Panc1 (cell line): ENCODE measurements around the gene PRR19. TPM values are rescaled to one million over a fixed set of nuclear protein-coding genes. Genes with fewer than 3 reads are reported as not detected.

Experiments
- ATAC-seq: fragments of 200-7000 bp; cut with Tn5 transposase; 2 replicates; pipeline ENCODE4 v1.9.1; 2020; ENCODE audit warnings: mild to moderate bottlenecking, moderate library complexity
- BruUV-seq: library from RNA; stranded (reverse); fragments of 400-500 nt; replicated peaks from 2 replicates; lab custom pipeline; 2021; lab: Mats Ljungman, UMichigan
- CTCF ChIA-PET: fragments of 300-600 bp; sonication (Branson Sonifier 250); formaldehyde crosslinking; loops from one replicate; lab custom pipeline; 2022; ENCODE audit warnings: antibody characterized with exemption; lab: Charles Lee
- POLR2A ChIA-PET: fragments of 300-600 bp; sonication (Branson Sonifier 250); formaldehyde crosslinking; loops from one replicate; lab custom pipeline; 2022; ENCODE audit warnings: antibody characterized with exemption; lab: Charles Lee
- DNase-seq: peaks from one replicate; pipeline ENCODE4 v3.0.0-alpha.2; 2010; ENCODE audit warnings: low read depth, low spot score
- H3K27ac ChIP-seq: 2 replicates; pipeline ENCODE4 v1.5.1; 2011; ENCODE audit warnings: mild to moderate bottlenecking, low read length, inconsistent platforms
- H3K27me3 ChIP-seq: fragments of 200-500 bp; sonication (Bioruptor generic); 2 replicates; pipeline ENCODE4 v1.6.0; 2014; ENCODE audit warnings: low read length, inconsistent platforms; ENCODE audit not compliant: control insufficient read depth, insufficient read depth
- H3K36me3 ChIP-seq: fragments of 200-500 bp; sonication (Bioruptor generic); 2 replicates; pipeline ENCODE4 v1.5.1; 2014; ENCODE audit warnings: inconsistent platforms, mild to moderate bottlenecking, low read length, moderate library complexity; ENCODE audit not compliant: control insufficient read depth, insufficient read depth
- H3K4me1 ChIP-seq: 2 replicates; pipeline ENCODE4 v1.5.1; 2011; ENCODE audit warnings: inconsistent platforms, mild to moderate bottlenecking, low read length, moderate library complexity; ENCODE audit not compliant: control insufficient read depth, insufficient read depth
- H3K4me3 ChIP-seq, 2 experiments: 2 replicates each; pipeline ENCODE4 v1.5.1; 2011 to 2012; ENCODE audit warnings: low read depth in 2 of 2, low read length in 2 of 2, mild to moderate bottlenecking in 2 of 2, inconsistent platforms in 1 of 2, moderate library complexity in 1 of 2
- H3K9me3 ChIP-seq: fragments of 200-500 bp; sonication (Bioruptor generic); 2 replicates; pipeline ENCODE4 v1.5.1; 2014; ENCODE audit warnings: low read depth, mild to moderate bottlenecking, inconsistent platforms, low read length, moderate library complexity; ENCODE audit not compliant: control insufficient read depth, insufficient read depth
- CTCF ChIP-seq: fragments of 450-650 bp; IDR thresholded peaks from 2 replicates; pipeline ENCODE4 v1.5.1; 2017; ENCODE audit warnings: mild to moderate bottlenecking
- POLR2AphosphoS5 ChIP-seq: IDR thresholded peaks from 2 replicates; pipeline ENCODE4 v1.6.1; 2012; ENCODE audit warnings: mild to moderate bottlenecking, low read depth, low read length, moderate library complexity
- REST ChIP-seq, 2 experiments: IDR thresholded peaks; 2 replicates each; pipeline ENCODE4 v1.6.1; 2011 to 2012; ENCODE audit warnings: low read depth in 2 of 2, control low read depth in 1 of 2, low read length in 1 of 2, mild to moderate bottlenecking in 1 of 2, moderate library complexity in 1 of 2; ENCODE audit not compliant: insufficient read depth in 1 of 2
- SIN3A ChIP-seq: IDR thresholded peaks from 2 replicates; pipeline ENCODE4 v1.6.1; 2012; ENCODE audit warnings: low read depth, mild to moderate bottlenecking, low read length, moderate library complexity, borderline replicate concordance; ENCODE audit not compliant: insufficient read depth
- TCF7L2 ChIP-seq: IDR thresholded peaks from 2 replicates; pipeline ENCODE4 v1.6.1; 2011; ENCODE audit warnings: mild to moderate bottlenecking, low read depth, low read length, inconsistent platforms
- in situ Hi-C: cut with HindIII; loops from 2 replicates; pipeline ENCODE4 v1.10.0; 2016; ENCODE audit warnings: low sequenced_read_pairs, low pct_unique_long_range_greater_than_20kb
- intact Hi-C: fragments of 100-400 bp; cut with micrococcal nuclease; formaldehyde crosslinking; loops from one replicate; pipeline ENCODE4 v1.10.0; 2022; ENCODE audit not compliant: unreplicated experiment
- total RNA-seq: library from RNA; stranded (reverse); gene quantifications from one replicate; pipeline ENCODE4 v1.2.1, GENCODE V29; 2021; ENCODE audit not compliant: unreplicated experiment

PRR19 gene
- total RNA-seq, 1 experiment from 2014 or later, result 2.1 TPM

GRCh38 chr19:42277821-42278451, 24.0 kb upstream of the PRR19 start:
- no peaks in the 10 kb centered on the region for H3K9me3 ChIP-seq
- TF ChIP-seq REST (IDR thresholded peaks at IDR 0.05; ENCODE audit: insufficient read depth in 1 of 2, low read depth in 2 of 2, low read length in 1 of 2) (no peak), SIN3A (no peak), TCF7L2 (no peak), CTCF (no peak), POLR2AphosphoS5 (no peak)
- intact Hi-C loops, result no loop called here
- H3K27ac ChIP-seq, result 0 out of 2 replicates have a peak overlapping the region, but pooled peaks have one; percentile 39
- in situ Hi-C loops, result no loop called here
- no peak for ATAC-seq
- BruUV-seq, result no TSS peak
- no peak overlapping the region for H3K4me3 ChIP-seq
- CTCF ChIA-PET, result no interaction called here
- no peak for DNase-seq
- no peaks in the 10 kb centered on the region for H3K36me3 ChIP-seq
- H3K4me1 ChIP-seq, result peaks cover 35% of the 10 kb centered on the region
- POLR2A ChIA-PET, result no interaction called here
- no peaks in the 10 kb centered on the region for H3K27me3 ChIP-seq

- Histone ChIP-seq H3K27ac (peak overlapping the region; percentile 39; the same call in 1 of the 2 replicates), H3K4me3 (no peak overlapping the region), H3K36me3 (no peaks in the 10 kb centered on the region), H3K27me3 (no peaks in the 10 kb centered on the region), H3K4me1 (peaks cover 37% of the 10 kb centered on the region), H3K9me3 (no peaks in the 10 kb centered on the region)
- ATAC-seq (no peak), DNase-seq (no peak)
- ChIA-PET POLR2A (no interaction called here), CTCF (interaction anchor here (2.6 kb wide), 1 partner anchor 32 kb away, joined by 38 read pairs; no protein-coding TSS in a partner anchor)
- intact Hi-C loops, result no loop called here
- BruUV-seq, result no TSS peak
- in situ Hi-C loops, result no loop called here
- TF ChIP-seq CTCF (no peak), TCF7L2 (no peak), SIN3A (no peak), REST (IDR thresholded peaks at IDR 0.05; ENCODE audit: insufficient read depth in 1 of 2, low read depth in 2 of 2, low read length in 1 of 2) (no peak), POLR2AphosphoS5 (no peak)
These were observed 23.3 kb upstream of the PRR19 start for GRCh38 chr19:42278452-42279154.
